Effector memory CD8-positive, alpha-beta T cell (primary cell): ENCODE results near the gene C11orf24.
"Not testable (repeated sequence)": the region's sequence is repeated elsewhere in the genome, so short reads cannot be mapped to it uniquely, and the experiment has no call there.

Source experiments
- ATAC-seq: fragments of 150-1000 bp; cut with Tn5 transposase; replicated peaks from 2 replicates; pipeline ENCODE4 v1.10.0; 2021; ENCODE audit warnings: mild to moderate bottlenecking, moderate library complexity
- DNase-seq, 3 experiments: peaks; one replicate each; pipeline ENCODE4 v3.0.0; 2021
- H3K27ac Mint-ChIP-seq, 2 donors: one replicate each; pipeline ENCODE4 v1.8.0; 2022; ENCODE audit warnings: mild to moderate bottlenecking in 2 of 2, mixed read lengths in 2 of 2, moderate library complexity in 2 of 2
- H3K27me3 Mint-ChIP-seq, 2 donors: one replicate each; pipeline ENCODE4 v1.8.0; 2022; ENCODE audit warnings: mixed read lengths in 2 of 2
- H3K36me3 Mint-ChIP-seq: one replicate; pipeline ENCODE4 v1.8.0; 2022; ENCODE audit warnings: mild to moderate bottlenecking, moderate library complexity, mixed read lengths; ENCODE audit not compliant: insufficient read depth
- H3K4me1 Mint-ChIP-seq, 2 donors: one replicate each; pipeline ENCODE4 v1.8.0; 2022; ENCODE audit warnings: low read depth in 2 of 2, mixed read lengths in 2 of 2
- H3K4me3 Mint-ChIP-seq, 2 donors: one replicate each; pipeline ENCODE4 v1.8.0; 2022; ENCODE audit warnings: mild to moderate bottlenecking in 2 of 2, mixed read lengths in 2 of 2, moderate library complexity in 2 of 2
- H3K9me3 Mint-ChIP-seq, 2 donors: one replicate each; pipeline ENCODE4 v1.8.0; 2022; ENCODE audit warnings: mixed read lengths in 2 of 2

The C11orf24 gene

GRCh38 chr11:68306636-68307035, 34.9 kb upstream of the C11orf24 start:
- Mint-ChIP-seq H3K4me3 (no peak overlapping the region), H3K27me3 (no peaks in the 10 kb centered on the region), H3K36me3 (peaks cover 4% of the 10 kb centered on the region), H3K27ac (peak overlapping the region in 1 of 2 donors; percentile 68), H3K9me3 (no peaks in the 10 kb centered on the region), H3K4me1 (peaks cover 8 to 9% of the 10 kb centered on the region in 2 donors)
- ATAC-seq (no peak), DNase-seq (no peak)

- Mint-ChIP-seq H3K9me3 (no peaks in the 10 kb centered on the region), H3K36me3 (peaks cover 4% of the 10 kb centered on the region)
These were observed 32.4 kb upstream of the C11orf24 start for GRCh38 chr11:68303982-68304780.

GRCh38 chr11:68303083-68303482, 31.3 kb upstream of the C11orf24 start:
- Mint-ChIP-seq H3K27me3 (peaks cover 0 to 13% of the 10 kb centered on the region in 2 donors), H3K36me3 (no peaks in the 10 kb centered on the region), H3K27ac (no peak overlapping the region), H3K4me1 (peaks cover 0 to 5% of the 10 kb centered on the region in 2 donors), H3K4me3 (no peak overlapping the region), H3K9me3 (no peaks in the 10 kb centered on the region)
- ATAC-seq (no peak), DNase-seq (no peak)

More at GRCh38 chr11:68303982-68304780, 32.4 kb upstream of the C11orf24 start:
- no peak for DNase-seq
- Mint-ChIP-seq H3K27ac (no peak overlapping the region), H3K4me1 (peaks cover 0 to 5% of the 10 kb centered on the region in 2 donors), H3K4me3 (no peak overlapping the region), H3K27me3 (peaks cover 0 to 2% of the 10 kb centered on the region in 2 donors)
- no peak for ATAC-seq

GRCh38 chr11:68302670-68303069, 30.9 kb upstream of the C11orf24 start:
- no peaks in the 10 kb centered on the region for H3K9me3 Mint-ChIP-seq
- no peak overlapping the region for H3K27ac Mint-ChIP-seq
- no peak for ATAC-seq
- no peak for DNase-seq
- peaks cover 1 to 5% of the 10 kb centered on the region in 2 donors for H3K4me1 Mint-ChIP-seq
- H3K4me3 Mint-ChIP-seq: no peak overlapping the region
- peaks cover 0 to 15% of the 10 kb centered on the region in 2 donors for H3K27me3 Mint-ChIP-seq
- H3K36me3 Mint-ChIP-seq: no peaks in the 10 kb centered on the region

- Mint-ChIP-seq H3K27ac (no peak overlapping the region), H3K27me3 (peaks cover 0 to 15% of the 10 kb centered on the region in 2 donors), H3K36me3 (no peaks in the 10 kb centered on the region), H3K4me3 (no peak overlapping the region), H3K4me1 (peaks cover 1 to 5% of the 10 kb centered on the region in 2 donors), H3K9me3 (no peaks in the 10 kb centered on the region)
- no peak for DNase-seq
- no peak for ATAC-seq
These were observed 30.5 kb upstream of the C11orf24 start for GRCh38 chr11:68302256-68302655.

GRCh38 chr11:68300076-68300830, 28.5 kb upstream of the C11orf24 start:
- peaks cover 0 to 1% of the 10 kb centered on the region in 2 donors for H3K4me1 Mint-ChIP-seq
- no peak overlapping the region for H3K27ac Mint-ChIP-seq
- ATAC-seq: no peak
- no peak for DNase-seq
- no peak overlapping the region for H3K4me3 Mint-ChIP-seq
- no peaks in the 10 kb centered on the region for H3K9me3 Mint-ChIP-seq
- H3K36me3 Mint-ChIP-seq: no peaks in the 10 kb centered on the region
- H3K27me3 Mint-ChIP-seq: peaks cover 0 to 15% of the 10 kb centered on the region in 2 donors

GRCh38 chr11:68299517-68299879, 27.7 kb upstream of the C11orf24 start:
- H3K4me1 Mint-ChIP-seq, ATAC-seq, H3K4me3 Mint-ChIP-seq, H3K36me3 Mint-ChIP-seq, H3K27ac Mint-ChIP-seq, H3K9me3 Mint-ChIP-seq, DNase-seq: not testable (repeated sequence)
- peaks cover 0 to 15% of the 10 kb centered on the region in 2 donors for H3K27me3 Mint-ChIP-seq

GRCh38 chr11:68298659-68299516, 27.1 kb upstream of the C11orf24 start:
- Mint-ChIP-seq H3K9me3 (no peaks in the 10 kb centered on the region), H3K36me3 (no peaks in the 10 kb centered on the region), H3K4me1 (peaks cover 0 to 1% of the 10 kb centered on the region in 2 donors), H3K4me3 (no peak overlapping the region), H3K27me3 (peaks cover 0 to 15% of the 10 kb centered on the region in 2 donors), H3K27ac (no peak overlapping the region)
- no peak for ATAC-seq
- no peak for DNase-seq

- Mint-ChIP-seq H3K27me3 (peaks cover 0 to 15% of the 10 kb centered on the region in 2 donors), H3K36me3 (no peaks in the 10 kb centered on the region), H3K4me1 (peaks cover 0 to 1% of the 10 kb centered on the region in 2 donors), H3K9me3 (no peaks in the 10 kb centered on the region), H3K27ac (no peak overlapping the region), H3K4me3 (no peak overlapping the region)
- ATAC-seq: peak; percentile 98
- DNase-seq: peak; percentile 69 to 78 (median 75)
These were observed 26.3 kb upstream of the C11orf24 start for GRCh38 chr11:68297812-68298658.

- DNase-seq (no peak), ATAC-seq (no peak)
- peaks cover 0 to 15% of the 10 kb centered on the region in 2 donors for H3K27me3 Mint-ChIP-seq
- no peaks in the 10 kb centered on the region for H3K9me3 Mint-ChIP-seq
- H3K27ac Mint-ChIP-seq: no peak overlapping the region
- H3K4me3 Mint-ChIP-seq: no peak overlapping the region
- H3K4me1 Mint-ChIP-seq: peaks cover 0 to 1% of the 10 kb centered on the region in 2 donors
- no peaks in the 10 kb centered on the region for H3K36me3 Mint-ChIP-seq
These were observed 25.7 kb upstream of the C11orf24 start for GRCh38 chr11:68297494-68297811.

GRCh38 chr11:68297052-68297378, 25.2 kb upstream of the C11orf24 start:
- Mint-ChIP-seq H3K4me3 (no peak overlapping the region), H3K27ac (no peak overlapping the region), H3K36me3 (no peaks in the 10 kb centered on the region), H3K9me3 (no peaks in the 10 kb centered on the region), H3K4me1 (peaks cover 0 to 1% of the 10 kb centered on the region in 2 donors), H3K27me3 (peaks cover 0 to 15% of the 10 kb centered on the region in 2 donors)
- no peak for DNase-seq
- no peak for ATAC-seq

- Mint-ChIP-seq H3K36me3 (no peaks in the 10 kb centered on the region), H3K27me3 (peaks cover 0 to 15% of the 10 kb centered on the region in 2 donors), H3K27ac (peak overlapping the region in 1 of 2 donors; percentile 72), H3K4me3 (peak overlapping the region in 1 of 2 donors; percentile 22), H3K4me1 (peaks cover 0 to 1% of the 10 kb centered on the region in 2 donors), H3K9me3 (no peaks in the 10 kb centered on the region)
- ATAC-seq: no peak
- no peak for DNase-seq
These were observed 24.7 kb upstream of the C11orf24 start for GRCh38 chr11:68296344-68297051.
